ENCODE data around the gene SRA1. TPM values are rescaled to one million over a fixed set of nuclear protein-coding genes. Genes with fewer than 3 reads are reported as not detected.

Gene SRA1
- total RNA-seq, 4 donors from 2014 or later: 22.7 to 43.7 (median 35.7) TPM

DNA sequence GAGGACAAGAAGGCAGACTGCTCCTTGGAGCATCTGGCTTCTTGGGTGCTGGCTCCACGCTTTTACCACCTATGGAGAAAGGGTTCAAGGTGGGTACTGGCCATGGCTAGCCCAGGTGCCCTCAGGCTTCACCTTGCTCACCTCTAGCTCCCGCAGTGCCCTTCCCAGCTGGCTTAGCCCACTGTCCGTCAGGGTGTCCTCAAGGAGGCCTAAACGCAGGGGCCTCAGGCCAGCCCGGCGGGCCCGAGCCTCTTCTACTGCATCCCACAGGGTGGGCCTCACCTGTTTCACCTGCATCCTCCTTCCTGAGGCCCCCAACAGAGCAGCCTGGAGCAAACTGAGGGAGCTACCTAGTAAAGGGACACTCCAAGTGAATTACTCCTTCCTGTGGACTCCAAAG lies 16.4 kb upstream of the SRA1 start:
- peaks cover 0 to 3% of the 10 kb centered on the region in 2 donors for H3K36me3 ChIP-seq
- TF ChIP-seq, protein P1, sequence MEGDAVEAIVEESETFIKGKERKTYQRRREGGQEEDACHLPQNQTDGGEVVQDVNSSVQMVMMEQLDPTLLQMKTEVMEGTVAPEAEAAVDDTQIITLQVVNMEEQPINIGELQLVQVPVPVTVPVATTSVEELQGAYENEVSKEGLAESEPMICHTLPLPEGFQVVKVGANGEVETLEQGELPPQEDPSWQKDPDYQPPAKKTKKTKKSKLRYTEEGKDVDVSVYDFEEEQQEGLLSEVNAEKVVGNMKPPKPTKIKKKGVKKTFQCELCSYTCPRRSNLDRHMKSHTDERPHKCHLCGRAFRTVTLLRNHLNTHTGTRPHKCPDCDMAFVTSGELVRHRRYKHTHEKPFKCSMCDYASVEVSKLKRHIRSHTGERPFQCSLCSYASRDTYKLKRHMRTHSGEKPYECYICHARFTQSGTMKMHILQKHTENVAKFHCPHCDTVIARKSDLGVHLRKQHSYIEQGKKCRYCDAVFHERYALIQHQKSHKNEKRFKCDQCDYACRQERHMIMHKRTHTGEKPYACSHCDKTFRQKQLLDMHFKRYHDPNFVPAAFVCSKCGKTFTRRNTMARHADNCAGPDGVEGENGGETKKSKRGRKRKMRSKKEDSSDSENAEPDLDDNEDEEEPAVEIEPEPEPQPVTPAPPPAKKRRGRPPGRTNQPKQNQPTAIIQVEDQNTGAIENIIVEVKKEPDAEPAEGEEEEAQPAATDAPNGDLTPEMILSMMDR (IDR thresholded peaks at IDR 0.05): no peak
- TF ChIP-seq POLR2A (IDR thresholded peaks at IDR 0.05): no peak
- intact Hi-C loops (cut with DNase I): no loop called here
- WGBS, 2 donors: 93 to 97% methylated on average over 7 of the region's 7 CpGs
- H3K4me1 ChIP-seq: peaks cover 22 to 41% of the 10 kb centered on the region in 2 donors
- DNase-seq: no peak
- no peaks in the 10 kb centered on the region for H3K9me3 ChIP-seq
- no peak overlapping the region for H3K4me3 ChIP-seq (replicated peaks in 1 of 3)
- H3K27ac ChIP-seq: peak overlapping the region in 2 of 3 donors; percentile 9 to 48
- H3K27me3 ChIP-seq: no peaks in the 10 kb centered on the region

DNA sequence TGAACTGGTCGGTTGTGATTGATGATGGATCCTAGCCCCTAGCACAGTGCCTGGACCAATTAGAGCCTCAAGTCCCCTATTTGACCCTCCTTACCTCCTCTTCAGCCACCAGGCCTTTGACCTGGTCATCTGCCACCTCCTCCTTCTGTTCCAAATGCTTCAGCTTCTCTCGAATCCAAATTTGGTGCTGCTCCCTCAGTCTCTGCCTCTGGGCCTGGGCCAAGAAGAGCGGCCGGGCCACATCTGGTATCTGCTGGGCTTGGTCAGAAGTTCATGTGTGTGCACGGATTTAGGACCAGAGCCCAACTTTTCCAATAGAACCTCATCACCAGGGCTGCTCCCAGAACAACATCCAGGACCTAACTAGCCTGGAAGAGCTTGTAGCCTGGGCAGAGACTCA lies 13.8 kb upstream of the SRA1 start:
- DNase-seq: no peak

GRCh38 chr5:140570488-140570887 lies 13.2 kb upstream of the SRA1 start:
- Histone ChIP-seq H3K4me3 (replicated peaks in 1 of 3) (no peak overlapping the region), H3K36me3 (peaks cover 21 to 24% of the 10 kb centered on the region in 2 donors), H3K9me3 (no peaks in the 10 kb centered on the region), H3K4me1 (peaks cover 12 to 37% of the 10 kb centered on the region in 2 donors), H3K27me3 (no peaks in the 10 kb centered on the region), H3K27ac (peak overlapping the region in 1 of 3 donors; percentile 77)
- DNase-seq: no peak
- WGBS, 2 donors: 100% methylated on average over 1 of the region's 1 CpG
- intact Hi-C loops (cut with DNase I): no loop called here
- TF ChIP-seq, protein P1 (IDR thresholded peaks at IDR 0.05): no peak
- TF ChIP-seq POLR2A (IDR thresholded peaks at IDR 0.05): no peak

More for the DNA sequence above, 13.8 kb upstream of the SRA1 start:
- peak overlapping the region in 1 of 3 donors; percentile 33 for H3K27ac ChIP-seq
- no peaks in the 10 kb centered on the region for H3K27me3 ChIP-seq
- no peak overlapping the region for H3K4me3 ChIP-seq (replicated peaks in 1 of 3)
- 81 to 85% methylated on average over 5 of the region's 5 CpGs for WGBS, 2 donors
- intact Hi-C loops (cut with DNase I): no loop called here
- peaks cover 21 to 24% of the 10 kb centered on the region in 2 donors for H3K36me3 ChIP-seq
- H3K4me1 ChIP-seq: peaks cover 8 to 33% of the 10 kb centered on the region in 2 donors
- TF ChIP-seq, protein P1 (IDR thresholded peaks at IDR 0.05): no peak
- TF ChIP-seq POLR2A (IDR thresholded peaks at IDR 0.05): no peak
- no peaks in the 10 kb centered on the region for H3K9me3 ChIP-seq

- Histone ChIP-seq H3K27ac (peak overlapping the region in 1 of 3 donors; percentile 77), H3K9me3 (no peaks in the 10 kb centered on the region), H3K4me3 (replicated peaks in 1 of 3) (no peak overlapping the region), H3K36me3 (peaks cover 21 to 24% of the 10 kb centered on the region in 2 donors), H3K4me1 (peaks cover 16 to 37% of the 10 kb centered on the region in 2 donors), H3K27me3 (no peaks in the 10 kb centered on the region)
- TF ChIP-seq, protein P1 (IDR thresholded peaks at IDR 0.05): no peak
- no peak for TF ChIP-seq POLR2A (IDR thresholded peaks at IDR 0.05)
- no peak for DNase-seq
- intact Hi-C loops (cut with DNase I): no loop called here
- WGBS, 2 donors: 95 to 100% methylated on average over 3 to 4 of the region's 4 CpGs
Measured at GRCh38 chr5:140570058-140570457, 12.8 kb upstream of the SRA1 start.

- no peaks in the 10 kb centered on the region for H3K27me3 ChIP-seq
- H3K36me3 ChIP-seq: peaks cover 21 to 24% of the 10 kb centered on the region in 2 donors
- intact Hi-C loops (cut with DNase I): loop anchor here (5.0 kb wide), 1 partner anchor 167 kb away; the partner anchor contains the start of gene ANKHD1
- H3K4me3 ChIP-seq (replicated peaks in 1 of 3): no peak overlapping the region
- peaks cover 14 to 32% of the 10 kb centered on the region in 2 donors for H3K4me1 ChIP-seq
- no peaks in the 10 kb centered on the region for H3K9me3 ChIP-seq
- peak in 1 of 2 donors; percentile 15 for DNase-seq
- peak overlapping the region; percentile 15 to 77 (median 58) for H3K27ac ChIP-seq
- TF ChIP-seq, protein P1 (IDR thresholded peaks at IDR 0.05): no peak
- TF ChIP-seq POLR2A (IDR thresholded peaks at IDR 0.05): no peak
- 81 to 89% methylated on average over 4 of the region's 4 CpGs for WGBS, 2 donors
Measured at GRCh38 chr5:140569197-140569596, 11.9 kb upstream of the SRA1 start.
